GM23338 (cell line): Measurements from ENCODE around the gene POP4.

Experiments
- CREB1 ChIP-seq: fragments of 250-450 bp; sonication (Bioruptor Pico); IDR thresholded peaks from 2 replicates; pipeline ENCODE4 v1.5.0; 2020; ENCODE audit warnings: low read depth, mild to moderate bottlenecking, moderate library complexity
- CTCF ChIP-seq, 2 experiments: fragments of 200-600 bp in 1 of 2; sonication (generic) in 1 of 2; conservative IDR thresholded peaks; 2 replicates each; pipeline versions ENCODE4 v1.5.1 to v1.6.1; 2016 to 2017; ENCODE audit warnings: antibody characterized with exemption in 2 of 2, low read depth in 2 of 2, mild to moderate bottlenecking in 2 of 2, moderate library complexity in 1 of 2
- EZH2 ChIP-seq: fragments of 200-600 bp; sonication (generic); IDR thresholded peaks from one replicate; pipeline ENCODE4 v1.8.0; 2017; ENCODE audit warnings: antibody characterized with exemption, mild to moderate bottlenecking, low read depth; ENCODE audit not compliant: unreplicated experiment
- EZH2phosphoT487 ChIP-seq: fragments of 200-600 bp; sonication (generic); IDR thresholded peaks from one replicate; pipeline ENCODE4 v1.8.1; 2018; ENCODE audit warnings: antibody characterized with exemption; ENCODE audit not compliant: unreplicated experiment
- JUNB ChIP-seq: IDR thresholded peaks from one replicate; pipeline ENCODE4 v1.6.1; 2016; ENCODE audit warnings: antibody characterized with exemption; ENCODE audit not compliant: unreplicated experiment
- POLR2AphosphoS5 ChIP-seq: IDR thresholded peaks from 2 replicates; pipeline ENCODE4 v1.6.1; 2016; ENCODE audit warnings: antibody characterized with exemption, low read depth

DNA sequence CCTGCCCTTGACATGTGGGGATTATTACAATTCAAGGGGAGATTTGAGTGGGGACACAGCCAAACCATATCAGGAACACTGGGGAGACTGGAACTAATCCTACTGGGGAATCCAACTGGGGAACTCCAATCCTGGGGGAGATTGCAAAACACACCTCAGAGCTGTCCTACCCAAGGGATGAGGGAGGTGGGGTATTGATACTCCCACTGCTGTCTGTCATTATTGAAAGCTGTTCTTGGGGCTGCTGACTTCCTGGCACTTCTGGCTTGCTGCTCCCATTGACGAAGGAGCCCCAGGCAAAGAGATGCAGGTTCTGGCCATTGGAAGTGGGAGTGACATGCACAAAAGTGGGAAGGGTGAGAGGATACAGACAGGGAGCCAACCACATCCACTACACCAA lies 24.7 kb upstream of the POP4 start:
- TF ChIP-seq CTCF (conservative IDR thresholded peaks at IDR 0.05; ENCODE audit: low read depth in 2 of 2) (no peak), EZH2phosphoT487 (no peak), CREB1 (CRISPR knock-in tag) (no peak), POLR2AphosphoS5 (no peak), EZH2 (no peak), JUNB (no peak)
